Calu3 (cell line): ENCODE results near the gene LAMB4. TPM values are rescaled to one million over a fixed set of nuclear protein-coding genes. Genes with fewer than 3 reads are reported as not detected.

Experiments used
- BruUV-seq: library from RNA; stranded (reverse); fragments of 400-500 nt; replicated peaks from 2 replicates; lab custom pipeline; 2021; lab: Mats Ljungman, UMichigan
- CTCF ChIA-PET: fragments of 300-600 bp; sonication (Branson Sonifier 250); formaldehyde crosslinking; loops from one replicate; lab custom pipeline; 2022; ENCODE audit warnings: antibody characterized with exemption; lab: Charles Lee
- DNase-seq: peaks from one replicate; pipeline ENCODE4 v3.0.0; 2022
- H3K27ac Mint-ChIP-seq: one replicate; pipeline ENCODE4 v1.8.0; 2022; ENCODE audit warnings: mixed read lengths; ENCODE audit not compliant: unreplicated experiment
- H3K27me3 Mint-ChIP-seq: one replicate; pipeline ENCODE4 v1.8.0; 2022; ENCODE audit warnings: mixed read lengths; ENCODE audit not compliant: unreplicated experiment
- H3K36me3 Mint-ChIP-seq: one replicate; pipeline ENCODE4 v1.8.0; 2022; ENCODE audit warnings: mild to moderate bottlenecking, moderate library complexity, mixed read lengths; ENCODE audit not compliant: insufficient read depth, unreplicated experiment
- H3K4me1 Mint-ChIP-seq: one replicate; pipeline ENCODE4 v1.8.0; 2022; ENCODE audit warnings: mild to moderate bottlenecking, low read depth, mixed read lengths; ENCODE audit not compliant: unreplicated experiment
- H3K4me3 Mint-ChIP-seq: one replicate; pipeline ENCODE4 v1.8.0; 2022; ENCODE audit warnings: mild to moderate bottlenecking, low read depth, moderate library complexity, mixed read lengths; ENCODE audit not compliant: unreplicated experiment
- H3K9me3 Mint-ChIP-seq: one replicate; pipeline ENCODE4 v1.8.0; 2022; ENCODE audit warnings: low read depth, mixed read lengths; ENCODE audit not compliant: unreplicated experiment
- intact Hi-C: fragments of 100-400 bp; cut with micrococcal nuclease; formaldehyde crosslinking; loops from one replicate; pipeline ENCODE4 v1.10.0; 2022; ENCODE audit not compliant: unreplicated experiment
- total RNA-seq: library from RNA; stranded (reverse); gene quantifications from 2 replicates; pipeline ENCODE4 v1.2.3, GENCODE V29; 2022
- TF ChIP-seq, protein P1 (sequence below): fragments of 200-600 bp; IDR thresholded peaks from one replicate; pipeline ENCODE4 v1.8.0; 2022; ENCODE audit warnings: antibody characterized with exemption; ENCODE audit not compliant: unreplicated experiment

LAMB4 gene
- total RNA-seq, 1 experiment from 2014 or later, result not detected

GRCh38 chr7:108073305-108074070, 56.7 kb downstream of the LAMB4 start:
- H3K4me3 Mint-ChIP-seq, result no peak overlapping the region
- H3K4me1 Mint-ChIP-seq, result no peaks in the 10 kb centered on the region
- intact Hi-C loops, result no loop called here
- TF ChIP-seq, protein P1, sequence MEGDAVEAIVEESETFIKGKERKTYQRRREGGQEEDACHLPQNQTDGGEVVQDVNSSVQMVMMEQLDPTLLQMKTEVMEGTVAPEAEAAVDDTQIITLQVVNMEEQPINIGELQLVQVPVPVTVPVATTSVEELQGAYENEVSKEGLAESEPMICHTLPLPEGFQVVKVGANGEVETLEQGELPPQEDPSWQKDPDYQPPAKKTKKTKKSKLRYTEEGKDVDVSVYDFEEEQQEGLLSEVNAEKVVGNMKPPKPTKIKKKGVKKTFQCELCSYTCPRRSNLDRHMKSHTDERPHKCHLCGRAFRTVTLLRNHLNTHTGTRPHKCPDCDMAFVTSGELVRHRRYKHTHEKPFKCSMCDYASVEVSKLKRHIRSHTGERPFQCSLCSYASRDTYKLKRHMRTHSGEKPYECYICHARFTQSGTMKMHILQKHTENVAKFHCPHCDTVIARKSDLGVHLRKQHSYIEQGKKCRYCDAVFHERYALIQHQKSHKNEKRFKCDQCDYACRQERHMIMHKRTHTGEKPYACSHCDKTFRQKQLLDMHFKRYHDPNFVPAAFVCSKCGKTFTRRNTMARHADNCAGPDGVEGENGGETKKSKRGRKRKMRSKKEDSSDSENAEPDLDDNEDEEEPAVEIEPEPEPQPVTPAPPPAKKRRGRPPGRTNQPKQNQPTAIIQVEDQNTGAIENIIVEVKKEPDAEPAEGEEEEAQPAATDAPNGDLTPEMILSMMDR, result no peak
- no peaks in the 10 kb centered on the region for H3K9me3 Mint-ChIP-seq
- DNase-seq, result no peak
- CTCF ChIA-PET, result no interaction called here
- no peak overlapping the region for H3K27ac Mint-ChIP-seq
- no TSS peak for BruUV-seq
- no peaks in the 10 kb centered on the region for H3K36me3 Mint-ChIP-seq
- no peaks in the 10 kb centered on the region for H3K27me3 Mint-ChIP-seq

DNA sequence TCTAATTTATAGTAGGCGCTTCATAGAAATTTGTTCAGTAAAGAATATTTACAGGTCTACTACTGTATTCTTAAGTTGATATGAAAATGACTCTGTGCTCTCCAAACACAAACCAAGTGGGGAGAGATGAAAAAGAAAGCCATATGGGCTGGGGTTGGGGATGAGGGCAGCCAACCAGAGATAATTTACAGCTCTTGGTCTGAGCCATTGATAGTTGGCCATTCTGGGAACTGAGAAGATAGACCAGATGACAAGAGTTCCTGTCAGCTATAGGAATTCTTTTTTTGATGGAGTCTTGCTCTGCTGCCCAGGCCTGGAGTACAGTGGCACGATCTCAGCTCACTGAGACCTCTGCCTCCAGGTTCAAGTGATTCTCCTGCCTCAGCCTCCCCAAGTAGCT, 57.4 kb downstream of the LAMB4 start:
- no peaks in the 10 kb centered on the region for H3K9me3 Mint-ChIP-seq
- no peaks in the 10 kb centered on the region for H3K36me3 Mint-ChIP-seq
- CTCF ChIA-PET, result no interaction called here
- H3K4me3 Mint-ChIP-seq, result no peak overlapping the region
- H3K27ac Mint-ChIP-seq, result no peak overlapping the region
- TF ChIP-seq, protein P1, result no peak
- DNase-seq, result no peak
- no peaks in the 10 kb centered on the region for H3K4me1 Mint-ChIP-seq
- H3K27me3 Mint-ChIP-seq, result no peaks in the 10 kb centered on the region
- intact Hi-C loops, result no loop called here
- no TSS peak for BruUV-seq

DNA sequence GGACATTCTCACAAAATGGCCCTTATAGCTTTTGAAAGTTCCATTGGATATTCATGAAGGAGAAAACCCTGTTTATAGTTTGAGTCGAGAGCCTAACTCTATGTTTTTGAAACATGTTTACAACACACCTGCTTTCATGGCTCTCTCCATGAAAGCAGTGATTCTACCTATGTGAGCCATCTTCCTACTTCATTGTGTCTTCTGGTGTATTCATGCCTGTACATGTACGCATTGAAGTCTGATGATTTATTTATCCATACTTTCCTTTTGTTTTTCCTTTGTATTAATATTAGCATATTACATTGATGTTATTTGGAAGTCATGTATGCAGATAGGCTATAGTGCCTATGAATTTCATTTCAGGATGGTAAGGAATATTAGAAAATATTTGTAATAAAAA, 58.0 kb downstream of the LAMB4 start:
- H3K27ac Mint-ChIP-seq, result no peak overlapping the region
- no peaks in the 10 kb centered on the region for H3K27me3 Mint-ChIP-seq
- BruUV-seq, result no TSS peak
- H3K36me3 Mint-ChIP-seq, result no peaks in the 10 kb centered on the region
- TF ChIP-seq, protein P1, result no peak
- no peak overlapping the region for H3K4me3 Mint-ChIP-seq
- intact Hi-C loops, result no loop called here
- CTCF ChIA-PET, result no interaction called here
- no peak for DNase-seq
- no peaks in the 10 kb centered on the region for H3K4me1 Mint-ChIP-seq
- no peaks in the 10 kb centered on the region for H3K9me3 Mint-ChIP-seq

GRCh38 chr7:108071551-108071950, 58.6 kb downstream of the LAMB4 start:
- intact Hi-C loops, result no loop called here
- H3K36me3 Mint-ChIP-seq, result no peaks in the 10 kb centered on the region
- H3K4me1 Mint-ChIP-seq, result no peaks in the 10 kb centered on the region
- no peaks in the 10 kb centered on the region for H3K9me3 Mint-ChIP-seq
- TF ChIP-seq, protein P1, result no peak
- no peak overlapping the region for H3K27ac Mint-ChIP-seq
- no TSS peak for BruUV-seq
- no peak overlapping the region for H3K4me3 Mint-ChIP-seq
- no peaks in the 10 kb centered on the region for H3K27me3 Mint-ChIP-seq
- CTCF ChIA-PET, result no interaction called here
- DNase-seq, result no peak
